GM12872 (cell line): ENCODE results near the gene GPRIN3.
A peak's percentile ranks its signal among the peaks of the same experiment; 100 is the strongest.

Experiments used
- CTCF ChIP-seq: IDR thresholded peaks from 3 replicates; pipeline ENCODE4 v1.5.1; 2011; ENCODE audit warnings: low read depth, mild to moderate bottlenecking, low read length, moderate library complexity; ENCODE audit not compliant: insufficient read depth

Gene GPRIN3

DNA sequence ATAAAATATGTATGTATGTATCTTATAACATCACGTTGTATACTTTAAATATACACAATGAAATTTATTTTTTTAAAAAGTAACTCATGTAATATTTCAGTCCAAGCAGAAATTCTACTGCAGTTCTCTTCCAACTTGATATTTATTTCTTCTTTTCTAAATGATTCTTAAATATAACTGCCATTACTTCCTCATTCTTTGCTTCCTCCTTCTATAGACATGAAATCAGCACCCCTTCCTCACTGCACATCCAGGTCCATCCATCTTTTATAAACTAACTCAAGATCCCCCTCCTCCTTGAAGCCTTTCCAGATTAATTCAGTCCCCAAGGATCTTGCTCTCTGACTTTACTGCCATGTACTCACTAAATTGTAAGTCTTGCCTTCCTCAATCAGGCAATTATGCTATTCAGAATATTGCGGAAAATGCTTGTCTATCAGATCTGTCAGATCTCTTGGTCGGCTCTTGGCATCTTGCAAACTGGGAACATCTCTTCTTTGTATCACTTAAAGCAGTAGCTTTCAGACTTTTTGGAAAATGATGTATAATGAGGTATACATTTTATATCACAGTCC is 3.7 kb downstream of the GPRIN3 start:
- TF ChIP-seq CTCF, result no peak

- no peak for TF ChIP-seq CTCF
Measured at GRCh38 chr4:89303177-89303576, 4.4 kb downstream of the GPRIN3 start.

DNA sequence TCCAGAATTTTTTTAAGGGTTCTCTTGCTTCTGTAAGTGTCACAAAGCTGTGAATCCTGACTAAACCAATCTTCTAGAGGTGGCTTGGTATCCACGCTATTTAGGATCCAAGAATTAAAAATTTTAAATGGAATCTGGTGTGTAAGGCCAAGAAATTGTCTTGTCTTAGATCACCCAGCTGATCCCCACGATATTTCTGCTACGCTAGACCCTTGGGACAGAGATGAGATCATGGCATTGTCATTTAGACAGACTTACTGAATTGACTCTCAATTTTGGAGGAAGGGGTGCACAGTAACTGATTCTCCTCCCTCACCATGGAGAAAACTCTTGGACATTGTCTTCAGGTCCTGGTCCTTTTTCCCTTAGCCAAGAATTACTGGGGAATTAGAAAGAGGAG is 5.7 kb downstream of the GPRIN3 start:
- TF ChIP-seq CTCF, result no peak

GRCh38 chr4:89301003-89301402 is 6.6 kb downstream of the GPRIN3 start:
- TF ChIP-seq CTCF, result no peak

DNA sequence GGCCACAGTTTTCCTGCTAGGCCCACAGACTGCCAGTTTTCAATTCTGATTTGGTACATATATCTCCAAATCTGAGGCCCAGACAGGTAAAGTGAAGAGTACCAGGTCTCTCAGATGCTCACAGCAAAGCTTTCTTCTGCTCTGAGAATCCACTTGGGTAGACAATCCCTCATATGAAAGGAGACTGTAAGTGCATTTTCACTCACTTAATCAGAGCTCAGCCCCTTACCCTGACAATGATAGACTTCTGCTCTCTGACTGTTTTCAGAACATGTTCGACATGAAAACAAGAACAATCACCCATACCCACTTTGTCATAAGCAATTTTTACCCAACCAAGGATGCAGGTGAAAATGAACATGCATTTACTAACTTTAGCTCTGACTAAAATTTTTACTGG is 7.1 kb downstream of the GPRIN3 start:
- TF ChIP-seq CTCF, result no peak

DNA sequence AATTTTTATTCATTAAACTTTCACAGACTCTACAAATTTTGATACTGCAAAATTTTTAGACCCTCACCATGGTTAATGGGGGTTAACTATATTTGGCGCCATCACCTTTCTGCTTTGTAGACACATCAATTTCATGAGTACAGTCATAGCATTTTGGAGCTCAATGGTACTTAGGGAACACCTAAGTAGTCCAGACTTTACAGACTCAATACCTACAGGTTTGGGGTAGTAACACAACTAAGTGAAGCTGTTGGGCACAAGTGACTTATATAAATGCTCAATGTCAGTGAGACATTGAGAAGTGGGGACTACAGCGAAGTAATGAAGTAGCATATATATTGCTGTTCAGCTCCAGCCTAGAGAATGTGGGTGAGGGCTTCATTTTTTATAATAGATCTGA is 7.5 kb downstream of the GPRIN3 start:
- TF ChIP-seq CTCF, result no peak

- no peak for TF ChIP-seq CTCF
Measured at GRCh38 chr4:89299153-89299791, 8.3 kb downstream of the GPRIN3 start.

GRCh38 chr4:89298788-89299152 is 8.8 kb downstream of the GPRIN3 start:
- 0 out of 3 replicates have a peak, but pooled peaks have one; percentile 10 for TF ChIP-seq CTCF
